Measurements from ENCODE around the gene NEURL1B. TPM values are rescaled to one million over a fixed set of nuclear protein-coding genes. Genes with fewer than 3 reads are reported as not detected.

The NEURL1B gene
- total RNA-seq, 4 donors from 2014 or later, result 8.7 to 18.8 (median 15.1) TPM

GRCh38 chr5:172725785-172726184, 84.7 kb downstream of the NEURL1B start:
- DNase-seq (no peak), ATAC-seq (no peak)
- intact Hi-C loops (cut with DNase I; ENCODE audit: low total_unique reads), result no loop called here
- H3K4me3 ChIP-seq, result no peak overlapping the region
- no peaks in the 10 kb centered on the region for H3K36me3 ChIP-seq
- TF ChIP-seq CTCF (IDR thresholded peaks at IDR 0.05 in 4 of 5, conservative IDR thresholded peaks at IDR 0.05 in 1 of 5), result no peak
- TF ChIP-seq POLR2A (IDR thresholded peaks at IDR 0.05), result no peak
- H3K27ac ChIP-seq, result no peak overlapping the region
- in situ Hi-C loops (cut with MboI; ENCODE audit: low sequenced_read_pairs in 4 of 4), result no loop called here
- H3K4me1 ChIP-seq, result peaks cover 4 to 6% of the 10 kb centered on the region in 2 donors
- H3K27me3 ChIP-seq, result no peaks in the 10 kb centered on the region
- no peaks in the 10 kb centered on the region for H3K9me3 ChIP-seq

GRCh38 chr5:172726966-172727365, 85.9 kb downstream of the NEURL1B start:
- TF ChIP-seq POLR2A (IDR thresholded peaks at IDR 0.05) (no peak), CTCF (IDR thresholded peaks at IDR 0.05 in 4 of 5, conservative IDR thresholded peaks at IDR 0.05 in 1 of 5) (no peak)
- Histone ChIP-seq H3K36me3 (no peaks in the 10 kb centered on the region), H3K4me3 (no peak overlapping the region), H3K27me3 (no peaks in the 10 kb centered on the region), H3K4me1 (peaks cover 0 to 7% of the 10 kb centered on the region in 2 donors), H3K27ac (no peak overlapping the region), H3K9me3 (no peaks in the 10 kb centered on the region)
- intact Hi-C loops (cut with DNase I; ENCODE audit: low total_unique reads) (no loop called here), in situ Hi-C loops (cut with MboI; ENCODE audit: low sequenced_read_pairs in 4 of 4) (no loop called here)
- no peak for ATAC-seq
- no peak for DNase-seq

GRCh38 chr5:172727551-172727950, 86.5 kb downstream of the NEURL1B start:
- in situ Hi-C loops (cut with MboI; ENCODE audit: low sequenced_read_pairs in 4 of 4), result no loop called here
- Histone ChIP-seq H3K27ac (no peak overlapping the region), H3K4me3 (no peak overlapping the region), H3K36me3 (no peaks in the 10 kb centered on the region), H3K27me3 (no peaks in the 10 kb centered on the region), H3K4me1 (peaks cover 0 to 12% of the 10 kb centered on the region in 2 donors), H3K9me3 (no peaks in the 10 kb centered on the region)
- intact Hi-C loops (cut with DNase I; ENCODE audit: low total_unique reads), result no loop called here
- ATAC-seq, result no peak
- DNase-seq, result no peak
- TF ChIP-seq CTCF (IDR thresholded peaks at IDR 0.05 in 4 of 5, conservative IDR thresholded peaks at IDR 0.05 in 1 of 5) (no peak), POLR2A (IDR thresholded peaks at IDR 0.05) (no peak)

- Histone ChIP-seq H3K27ac (no peak overlapping the region), H3K27me3 (no peaks in the 10 kb centered on the region), H3K9me3 (no peaks in the 10 kb centered on the region), H3K36me3 (no peaks in the 10 kb centered on the region), H3K4me1 (peaks cover 8 to 23% of the 10 kb centered on the region in 2 donors), H3K4me3 (no peak overlapping the region)
- TF ChIP-seq POLR2A (IDR thresholded peaks at IDR 0.05) (no peak), CTCF (IDR thresholded peaks at IDR 0.05 in 4 of 5, conservative IDR thresholded peaks at IDR 0.05 in 1 of 5) (no peak)
- in situ Hi-C loops (cut with MboI; ENCODE audit: low sequenced_read_pairs in 4 of 4), result no loop called here
- no peak for ATAC-seq
- intact Hi-C loops (cut with DNase I; ENCODE audit: low total_unique reads), result no loop called here
- no peak for DNase-seq
These were observed 87.6 kb downstream of the NEURL1B start for GRCh38 chr5:172728481-172729241.

Data from gastrocnemius medialis (tissue), 4 donors.